ENCODE measurements around the gene RERG.
A peak's percentile ranks its signal among the peaks of the same experiment; 100 is the strongest.
"Not testable (repeated sequence)": the region's sequence is repeated elsewhere in the genome, so short reads cannot be mapped to it uniquely, and the experiment has no call there.

Gene RERG

GRCh38 chr12:15220915-15221885 is at the start of gene RERG:
Gene RERG, minus strand, starts transcription at chr12:15221417. Its CDS starts 3,928 bp downstream, at chr12:15217489.
- DNase-seq: peak; percentile 55

- DNase-seq: no peak
Measured at GRCh38 chr12:15270591-15270990, 49.4 kb upstream of the RERG start.

- no peak for DNase-seq
Measured at GRCh38 chr12:15268927-15269552, 47.8 kb upstream of the RERG start.

- DNase-seq: no peak
Measured at GRCh38 chr12:15268309-15268708, 47.1 kb upstream of the RERG start.

- no peak for DNase-seq
Measured at GRCh38 chr12:15265875-15266274, 44.7 kb upstream of the RERG start.

- DNase-seq: no peak
Measured at GRCh38 chr12:15256761-15257160, 35.5 kb upstream of the RERG start.

- no peak for DNase-seq
Measured at GRCh38 chr12:15253990-15254389, 32.8 kb upstream of the RERG start.

GRCh38 chr12:15244926-15245325 is 23.7 kb upstream of the RERG start:
- DNase-seq: no peak

GRCh38 chr12:15244341-15244740 is 23.1 kb upstream of the RERG start:
- DNase-seq: no peak

GRCh38 chr12:15243102-15243501 is 21.9 kb upstream of the RERG start:
- no peak for DNase-seq

- DNase-seq: no peak
Measured at GRCh38 chr12:15240898-15241297, 19.7 kb upstream of the RERG start.

- DNase-seq: no peak
Measured at GRCh38 chr12:15234508-15234907, 13.3 kb upstream of the RERG start.

GRCh38 chr12:15234011-15234410 is 12.8 kb upstream of the RERG start:
- no peak for DNase-seq

- no peak for DNase-seq
Measured at GRCh38 chr12:15232959-15233358, 11.7 kb upstream of the RERG start.

- DNase-seq: no peak
Measured at GRCh38 chr12:15231493-15231892, 10.3 kb upstream of the RERG start.

GRCh38 chr12:15230751-15231150 is 9.5 kb upstream of the RERG start:
- no peak for DNase-seq

- DNase-seq: no peak
Measured at GRCh38 chr12:15230137-15230536, 8.9 kb upstream of the RERG start.

GRCh38 chr12:15227004-15227679 is 5.9 kb upstream of the RERG start:
- DNase-seq: no peak

GRCh38 chr12:15225863-15226218 is 4.6 kb upstream of the RERG start:
- not testable (repeated sequence) for DNase-seq

GRCh38 chr12:15225136-15225862 is 4.1 kb upstream of the RERG start:
- DNase-seq: no peak

- DNase-seq: no peak
Measured at GRCh38 chr12:15222219-15222618, 1.0 kb upstream of the RERG start.

- DNase-seq: no peak
Measured at GRCh38 chr12:15220451-15220850, 766 bp downstream of the RERG start.

GRCh38 chr12:15218794-15219193 is 2.4 kb downstream of the RERG start:
- no peak for DNase-seq
